Rectal smooth muscle tissue (tissue), 1 donor: ENCODE results near the gene NTN4.
"Not testable (repeated sequence)": the region's sequence is repeated elsewhere in the genome, so short reads cannot be mapped to it uniquely, and the experiment has no call there.

ENCODE experiments used
- H3K27ac ChIP-seq: one replicate; pipeline ENCODE4 v1.7.0; 2013; ENCODE audit warnings: low read depth, low read length, inconsistent platforms
- H3K27me3 ChIP-seq: one replicate; pipeline ENCODE4 v1.7.0; 2013; ENCODE audit warnings: low read length; ENCODE audit not compliant: control insufficient read depth, insufficient read depth
- H3K36me3 ChIP-seq: one replicate; pipeline ENCODE4 v1.7.0; 2013; ENCODE audit warnings: low read length; ENCODE audit not compliant: control insufficient read depth, insufficient read depth
- H3K4me1 ChIP-seq: one replicate; pipeline ENCODE4 v1.7.0; 2013; ENCODE audit warnings: low read length; ENCODE audit not compliant: control insufficient read depth, insufficient read depth
- H3K4me3 ChIP-seq: one replicate; pipeline ENCODE4 v1.7.0; 2013; ENCODE audit warnings: low read length
- H3K9ac ChIP-seq: one replicate; pipeline ENCODE4 v1.7.0; 2013; ENCODE audit warnings: low read length

The NTN4 gene

DNA sequence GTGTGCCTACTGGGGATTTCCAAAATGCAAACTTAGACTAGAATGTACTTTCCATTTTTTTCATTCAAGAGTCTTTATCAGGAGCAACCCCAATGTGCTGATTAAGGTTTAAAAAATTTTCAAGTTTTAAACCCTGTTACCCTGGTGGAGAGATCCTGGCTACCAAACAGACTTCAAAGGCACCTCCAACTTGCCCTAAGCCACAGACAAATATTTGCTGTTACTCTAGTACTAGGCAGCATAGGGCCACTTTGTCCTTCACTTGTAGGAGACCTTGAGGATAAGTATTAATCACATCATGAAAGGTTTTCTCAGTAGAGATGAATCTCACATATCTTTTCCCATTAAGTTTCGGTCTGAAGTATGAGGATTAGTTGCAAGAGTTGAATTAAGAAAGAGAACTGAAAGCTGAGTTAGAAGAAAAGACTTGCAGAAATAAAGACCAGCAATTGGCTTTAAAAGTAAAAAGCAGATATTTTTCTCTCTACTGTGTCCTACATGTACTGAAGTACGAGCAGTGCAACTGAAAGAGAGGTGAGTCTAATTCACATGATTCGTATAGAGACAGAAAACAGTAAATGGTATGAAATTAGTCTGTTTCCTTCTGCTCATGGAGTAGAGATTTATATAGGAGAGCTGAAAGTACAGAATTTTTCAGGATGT lies 28.3 kb downstream of the NTN4 start:
- H3K27ac ChIP-seq, result no peak overlapping the region
- H3K27me3 ChIP-seq, result no peaks in the 10 kb centered on the region
- no peak overlapping the region for H3K9ac ChIP-seq
- H3K4me1 ChIP-seq, result no peaks in the 10 kb centered on the region
- no peak overlapping the region for H3K4me3 ChIP-seq
- H3K36me3 ChIP-seq, result no peaks in the 10 kb centered on the region

DNA sequence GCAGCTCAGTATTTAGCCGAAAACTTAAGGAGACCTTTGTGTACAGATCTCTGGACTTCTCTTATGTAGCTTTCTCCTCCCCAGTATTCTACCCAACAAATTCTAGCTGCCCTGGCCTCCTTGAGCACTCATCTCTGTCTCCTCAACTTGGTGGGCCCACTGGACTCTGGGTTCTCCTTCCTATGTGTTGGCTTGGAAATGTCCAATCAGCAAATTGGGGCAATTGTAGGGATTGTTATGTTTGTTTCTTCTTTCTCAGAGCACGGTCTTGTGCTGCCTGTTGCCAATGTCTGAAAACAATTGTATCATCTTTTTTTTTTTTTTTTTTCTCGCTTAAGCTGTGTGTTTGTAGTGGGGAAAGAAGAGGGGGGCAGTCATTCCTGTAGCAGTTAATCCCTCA lies 30.2 kb downstream of the NTN4 start:
- Histone ChIP-seq H3K4me1 (no peaks in the 10 kb centered on the region), H3K9ac (no peak overlapping the region), H3K4me3 (no peak overlapping the region), H3K36me3 (no peaks in the 10 kb centered on the region), H3K27me3 (no peaks in the 10 kb centered on the region), H3K27ac (no peak overlapping the region)

DNA sequence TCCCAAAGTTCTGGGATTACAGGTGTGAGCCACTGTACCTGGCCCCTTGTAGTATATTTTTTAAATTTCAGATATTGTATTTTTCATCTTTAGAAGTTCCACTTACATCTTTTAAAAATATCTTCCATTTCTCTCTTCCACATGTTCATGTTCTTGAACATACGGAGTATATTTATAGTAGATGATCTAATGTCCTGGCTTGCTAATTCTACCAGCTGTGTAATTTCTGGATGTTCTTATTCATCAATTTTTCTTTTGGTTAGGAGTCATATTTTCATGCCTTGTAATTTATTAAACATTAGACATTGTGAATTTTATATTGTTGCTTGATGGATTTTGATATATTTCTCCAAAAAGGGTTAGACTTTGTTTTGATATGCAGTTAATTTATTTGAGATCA lies 30.8 kb downstream of the NTN4 start:
- Histone ChIP-seq H3K4me1 (no peaks in the 10 kb centered on the region), H3K36me3 (no peaks in the 10 kb centered on the region), H3K4me3 (no peak overlapping the region), H3K9ac (no peak overlapping the region), H3K27ac (no peak overlapping the region), H3K27me3 (no peaks in the 10 kb centered on the region)

DNA sequence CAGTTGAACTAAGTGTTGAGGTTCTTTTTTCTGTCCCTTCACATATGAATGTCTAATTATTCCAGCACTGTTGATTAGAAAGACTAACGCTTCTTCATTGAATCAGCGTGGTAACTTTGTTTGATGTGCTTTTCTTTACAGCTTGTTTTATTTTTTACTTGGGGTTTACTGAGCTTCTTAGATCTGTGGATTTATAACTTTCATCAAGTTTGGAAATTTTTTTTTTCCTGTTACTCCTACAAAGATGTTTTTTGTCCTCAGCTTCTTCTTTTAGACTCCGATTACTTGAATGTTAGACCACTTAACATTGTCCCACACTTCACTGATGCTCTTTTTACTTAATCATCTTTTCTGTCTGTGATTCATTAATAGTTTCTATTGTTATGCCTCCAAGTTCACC lies 31.5 kb downstream of the NTN4 start:
- Histone ChIP-seq H3K4me1 (no peaks in the 10 kb centered on the region), H3K9ac (no peak overlapping the region), H3K27ac (no peak overlapping the region), H3K4me3 (no peak overlapping the region), H3K36me3 (no peaks in the 10 kb centered on the region), H3K27me3 (no peaks in the 10 kb centered on the region)

DNA sequence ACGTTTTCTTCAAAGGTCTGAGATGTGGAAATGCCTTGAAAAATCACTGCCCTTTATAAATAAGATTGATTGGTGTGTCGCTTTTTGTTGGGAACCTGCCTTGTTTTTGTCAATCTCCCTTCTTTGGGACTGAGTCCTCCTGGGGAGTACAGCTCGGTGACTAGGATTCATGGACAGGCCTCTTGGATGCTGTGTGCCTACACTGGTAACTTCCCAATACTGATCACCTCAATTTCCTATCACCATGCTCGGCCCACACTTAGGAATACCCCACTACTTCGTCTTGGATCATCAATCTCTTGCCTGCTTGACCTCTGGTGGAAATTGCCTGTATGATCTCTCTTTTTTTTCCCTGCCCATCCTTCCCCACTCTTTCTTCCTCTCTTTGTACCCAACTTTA lies 34.2 kb downstream of the NTN4 start:
- Histone ChIP-seq H3K4me3 (no peak overlapping the region), H3K36me3 (no peaks in the 10 kb centered on the region), H3K27ac (no peak overlapping the region), H3K9ac (no peak overlapping the region), H3K4me1 (no peaks in the 10 kb centered on the region), H3K27me3 (no peaks in the 10 kb centered on the region)

DNA sequence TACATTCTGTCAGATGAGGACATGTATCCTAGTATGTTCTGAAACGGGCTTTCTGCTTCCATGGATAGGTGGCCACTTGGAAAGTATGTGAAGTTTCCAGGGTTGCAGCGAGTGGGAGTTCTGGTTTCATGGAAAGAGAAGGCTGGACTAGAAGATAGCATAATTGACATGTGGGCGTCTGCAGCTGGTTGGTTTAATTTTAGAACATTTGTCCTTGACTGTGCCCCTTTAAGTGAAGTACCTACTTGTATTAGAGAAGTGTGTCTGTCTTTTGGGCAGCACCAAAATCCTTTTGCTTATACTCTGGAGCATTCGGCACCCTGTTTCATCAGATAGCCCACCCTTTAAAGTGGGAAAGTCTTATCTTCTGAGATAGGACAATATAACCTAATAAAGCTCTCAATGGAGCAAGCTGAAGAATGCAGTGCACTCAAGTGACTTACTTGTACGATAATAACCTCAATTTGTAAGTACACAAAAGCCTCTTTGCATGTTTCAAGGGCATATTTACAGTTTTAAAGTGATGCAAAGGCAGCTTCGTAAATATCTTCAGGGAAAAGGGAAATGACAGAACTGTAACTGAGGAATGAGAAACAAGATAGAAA lies 35.2 kb downstream of the NTN4 start:
- H3K27me3 ChIP-seq, result no peaks in the 10 kb centered on the region
- no peaks in the 10 kb centered on the region for H3K4me1 ChIP-seq
- no peaks in the 10 kb centered on the region for H3K36me3 ChIP-seq
- no peak overlapping the region for H3K9ac ChIP-seq
- no peak overlapping the region for H3K27ac ChIP-seq
- H3K4me3 ChIP-seq, result no peak overlapping the region

DNA sequence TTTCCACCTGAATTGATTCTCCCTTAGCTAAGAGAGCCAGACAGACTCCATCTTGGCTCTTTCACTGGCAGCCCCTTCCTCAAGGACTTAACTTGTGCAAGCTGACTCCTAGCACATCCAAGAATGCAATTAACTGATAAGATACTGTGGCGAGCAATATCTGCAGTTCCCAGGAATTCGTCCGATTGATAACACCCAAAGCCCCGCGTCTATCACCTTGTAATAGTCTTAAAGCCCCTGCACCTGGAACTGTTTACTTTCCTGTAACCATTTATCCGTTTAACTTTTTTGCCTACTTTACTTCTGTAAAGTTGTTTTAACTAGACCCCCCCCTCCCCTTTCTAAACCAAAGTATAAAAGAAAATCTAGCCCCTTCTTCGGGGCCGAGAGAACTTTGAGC lies 44.5 kb downstream of the NTN4 start:
- not testable (repeated sequence) for H3K4me1 ChIP-seq, H3K27ac ChIP-seq, H3K9ac ChIP-seq, H3K36me3 ChIP-seq, H3K4me3 ChIP-seq, H3K27me3 ChIP-seq

DNA sequence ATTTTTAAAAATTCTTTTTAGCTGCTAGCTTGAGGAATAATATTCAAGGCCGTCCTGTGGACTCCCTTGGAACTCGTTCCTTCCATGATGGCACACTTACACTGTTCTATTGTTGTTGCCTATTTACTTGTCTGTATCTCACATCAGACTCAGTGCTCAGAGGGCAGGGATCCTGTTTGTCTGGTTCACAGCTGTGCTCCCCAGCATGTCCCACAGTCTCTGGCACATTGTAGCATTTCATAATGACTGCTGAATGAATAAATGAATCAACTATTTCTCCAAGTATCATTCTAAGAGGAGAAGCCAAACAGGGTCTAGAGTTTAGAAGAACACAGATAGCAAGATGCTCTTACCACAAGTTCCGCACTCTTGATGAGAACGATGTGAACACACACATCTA lies 48.0 kb downstream of the NTN4 start:
- H3K36me3 ChIP-seq, result no peaks in the 10 kb centered on the region
- H3K4me3 ChIP-seq, result no peak overlapping the region
- H3K27ac ChIP-seq, result no peak overlapping the region
- H3K4me1 ChIP-seq, result no peaks in the 10 kb centered on the region
- H3K27me3 ChIP-seq, result no peaks in the 10 kb centered on the region
- H3K9ac ChIP-seq, result no peak overlapping the region

DNA sequence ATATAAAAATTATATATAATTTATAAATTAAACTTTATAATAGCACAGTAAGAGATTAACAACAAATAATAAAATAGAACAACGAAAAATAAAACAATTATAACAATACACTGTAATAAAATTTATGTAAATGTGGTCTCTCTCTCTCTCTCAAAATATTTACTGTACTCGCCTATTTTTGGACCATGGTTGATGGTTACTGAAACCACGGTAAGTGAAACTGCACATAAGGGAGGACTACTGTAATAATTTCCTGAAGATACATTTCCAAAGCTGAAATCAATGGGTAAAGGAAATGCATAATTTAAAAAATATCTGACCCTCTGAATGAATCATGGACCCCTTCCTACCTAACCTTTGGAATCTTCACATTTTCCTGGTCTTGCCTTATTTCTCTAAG lies 48.9 kb downstream of the NTN4 start:
- Histone ChIP-seq H3K36me3 (no peaks in the 10 kb centered on the region), H3K4me1 (no peaks in the 10 kb centered on the region), H3K9ac (no peak overlapping the region), H3K27ac (no peak overlapping the region), H3K27me3 (no peaks in the 10 kb centered on the region), H3K4me3 (no peak overlapping the region)

DNA sequence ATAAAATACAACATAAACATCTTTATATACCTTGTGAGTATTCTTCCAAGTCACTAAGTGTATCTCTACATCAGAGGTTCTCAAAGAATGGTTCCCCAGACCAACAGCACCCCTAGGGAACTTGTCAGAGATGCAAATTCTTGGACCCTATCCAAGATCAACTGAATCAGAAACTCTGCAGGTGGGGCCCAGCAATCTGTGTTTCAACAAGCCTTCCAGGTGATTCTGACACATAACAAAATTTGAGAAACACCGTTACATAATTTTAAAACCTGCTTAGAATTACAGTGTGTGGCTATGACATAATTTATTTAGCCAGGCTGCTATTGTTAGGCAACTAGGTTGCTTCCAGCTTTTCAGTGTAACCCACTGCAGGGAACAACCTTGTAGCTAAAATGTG lies 49.8 kb downstream of the NTN4 start:
- H3K36me3 ChIP-seq, result no peaks in the 10 kb centered on the region
- no peaks in the 10 kb centered on the region for H3K4me1 ChIP-seq
- no peak overlapping the region for H3K27ac ChIP-seq
- no peak overlapping the region for H3K4me3 ChIP-seq
- no peaks in the 10 kb centered on the region for H3K27me3 ChIP-seq
- H3K9ac ChIP-seq, result no peak overlapping the region

DNA sequence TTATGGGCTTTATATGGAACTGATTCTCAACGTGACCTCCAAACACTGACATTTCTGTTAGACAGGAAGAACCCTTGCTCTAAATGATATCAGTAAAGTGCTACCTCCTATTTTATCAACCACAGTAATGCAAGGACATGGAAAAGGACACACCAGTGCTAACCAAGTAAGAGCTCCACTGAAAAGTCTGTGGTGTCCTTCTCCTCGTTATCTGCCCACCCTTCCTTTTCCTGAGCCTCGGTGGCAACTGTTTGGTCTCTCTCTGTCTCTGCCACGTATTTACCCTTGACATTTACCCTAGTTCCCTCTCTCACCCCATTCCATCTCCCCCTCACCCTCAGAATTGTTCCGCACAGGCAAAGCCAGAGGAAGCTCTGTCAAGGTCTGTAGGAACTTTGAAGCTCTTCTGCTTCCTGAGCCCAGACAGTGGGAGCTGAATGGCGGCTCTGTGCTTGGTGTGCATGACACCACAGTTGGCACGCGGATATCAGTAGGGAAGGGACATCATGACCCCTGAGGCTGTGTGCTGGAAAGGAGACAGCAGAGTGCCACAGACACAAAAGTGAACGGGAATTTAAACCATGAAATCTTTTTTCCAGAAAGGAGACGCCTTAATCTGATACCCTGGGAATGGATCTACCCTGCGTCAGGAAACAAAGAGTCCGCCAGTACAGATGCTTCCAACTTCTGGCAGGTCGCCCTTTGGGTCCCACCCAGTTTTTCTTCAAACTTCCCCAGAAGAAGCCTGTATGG lies 50.8 kb downstream of the NTN4 start:
- H3K27ac ChIP-seq, result no peak overlapping the region
- H3K36me3 ChIP-seq, result no peaks in the 10 kb centered on the region
- no peak overlapping the region for H3K9ac ChIP-seq
- H3K27me3 ChIP-seq, result no peaks in the 10 kb centered on the region
- H3K4me3 ChIP-seq, result no peak overlapping the region
- no peaks in the 10 kb centered on the region for H3K4me1 ChIP-seq

DNA sequence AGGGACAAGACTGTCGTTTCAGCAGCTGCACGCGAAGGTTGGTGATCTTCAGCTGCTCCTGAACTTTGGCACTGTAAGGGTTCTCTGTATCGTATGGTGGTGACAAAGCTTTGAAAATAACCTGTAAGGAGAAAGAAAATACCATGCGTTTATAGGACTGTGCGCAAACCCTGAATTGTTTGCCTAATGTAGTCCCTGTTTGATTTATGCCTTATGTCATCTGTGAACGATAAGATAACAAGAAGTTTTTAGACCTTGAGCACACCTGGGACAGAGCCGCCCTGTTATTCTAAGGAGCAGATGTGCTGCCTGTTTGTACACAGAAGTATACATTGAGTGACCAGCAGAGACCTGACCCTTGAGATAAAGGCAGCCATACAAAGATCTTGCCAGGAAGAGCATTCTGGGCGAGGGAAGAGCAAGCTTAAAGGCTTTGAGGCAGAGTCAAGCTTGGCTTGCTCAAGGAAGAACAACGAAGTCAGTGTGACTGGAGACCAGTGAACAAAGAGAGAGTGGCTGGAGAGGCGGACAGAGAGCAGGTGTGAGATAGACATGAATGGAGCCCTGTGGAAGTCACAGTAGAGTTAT lies 52.4 kb downstream of the NTN4 start:
- Histone ChIP-seq H3K4me3 (no peak overlapping the region), H3K27me3 (no peaks in the 10 kb centered on the region), H3K27ac (no peak overlapping the region), H3K4me1 (peaks cover 4% of the 10 kb centered on the region), H3K9ac (no peak overlapping the region), H3K36me3 (no peaks in the 10 kb centered on the region)
